GM23338 (cell line): ENCODE measurements around the gene GFPT2. TPM values are rescaled to one million over a fixed set of nuclear protein-coding genes. Genes with fewer than 3 reads are reported as not detected.

Experiments
- ATAC-seq: fragments of 200-7000 bp; cut with Tn5 transposase; 3 replicates; pipeline ENCODE4 v1.9.1; 2020
- DNase-seq: peaks from one replicate; pipeline ENCODE4 v3.0.0-alpha.2; 2015; ENCODE audit warnings: low spot score
- H2AFZ ChIP-seq: fragments of 200-600 bp; sonication (generic); 2 replicates; pipeline ENCODE4 v1.8.0; 2016; ENCODE audit warnings: antibody characterized with exemption, mild to moderate bottlenecking, moderate library complexity
- H3F3A ChIP-seq: fragments of 200-600 bp; sonication (generic); replicated peaks from 2 replicates; pipeline ENCODE4 v1.8.0; 2017; ENCODE audit warnings: antibody characterized with exemption, mixed run types, low read depth
- H3K27ac ChIP-seq: fragments of 200-600 bp; sonication (generic); 2 replicates; pipeline ENCODE4 v1.6.1; 2016; ENCODE audit warnings: low read depth
- H3K27me3 ChIP-seq: fragments of 200-600 bp; sonication (generic); 2 replicates; pipeline ENCODE4 v1.8.0; 2016; ENCODE audit warnings: mild to moderate bottlenecking, mixed run types, moderate library complexity; ENCODE audit not compliant: insufficient read depth
- H3K36me3 ChIP-seq: fragments of 200-600 bp; sonication (generic); 2 replicates; pipeline ENCODE4 v1.8.0; 2016; ENCODE audit warnings: mild to moderate bottlenecking; ENCODE audit not compliant: insufficient read depth
- H3K4me1 ChIP-seq: fragments of 200-600 bp; sonication (generic); 2 replicates; pipeline ENCODE4 v1.8.0; 2016; ENCODE audit warnings: mild to moderate bottlenecking, moderate library complexity; ENCODE audit not compliant: insufficient read depth
- H3K4me2 ChIP-seq: fragments of 200-600 bp; sonication (generic); 2 replicates; pipeline ENCODE4 v1.7.1; 2017; ENCODE audit warnings: mixed run types
- H3K4me3 ChIP-seq: fragments of 200-600 bp; sonication (generic); 2 replicates; pipeline ENCODE4 v1.6.1; 2016; ENCODE audit warnings: mixed run types
- H3K79me2 ChIP-seq: fragments of 200-600 bp; sonication (generic); replicated peaks from 2 replicates; pipeline ENCODE4 v1.8.0; 2017; ENCODE audit warnings: mild to moderate bottlenecking; ENCODE audit not compliant: insufficient read depth
- H3K9me2 ChIP-seq: fragments of 200-600 bp; sonication (generic); 2 replicates; pipeline ENCODE4 v1.8.0; 2017; ENCODE audit not compliant: insufficient read depth
- H4K20me1 ChIP-seq: fragments of 200-600 bp; sonication (generic); replicated peaks from 2 replicates; pipeline ENCODE4 v1.8.0; 2017; ENCODE audit warnings: mild to moderate bottlenecking; ENCODE audit not compliant: insufficient read depth
- H3K27ac Mint-ChIP-seq: 2 replicates; pipeline ENCODE4 v1.8.0; 2020; ENCODE audit warnings: inconsistent platforms, mild to moderate bottlenecking, moderate library complexity, mixed read lengths
- H3K27me3 Mint-ChIP-seq: 3 replicates; pipeline ENCODE4 v1.8.0; 2022; ENCODE audit warnings: low read depth, mild to moderate bottlenecking, moderate library complexity, mixed read lengths, inconsistent platforms; ENCODE audit not compliant: insufficient read depth, poor library complexity
- H3K36me3 Mint-ChIP-seq: 3 replicates; pipeline ENCODE4 v1.8.0; 2021; ENCODE audit warnings: low read depth, mild to moderate bottlenecking, inconsistent platforms, moderate library complexity, mixed read lengths
- H3K4me1 Mint-ChIP-seq: 3 replicates; pipeline ENCODE4 v1.8.0; 2020; ENCODE audit warnings: mild to moderate bottlenecking, inconsistent platforms, mixed read lengths
- H3K4me3 Mint-ChIP-seq: 3 replicates; pipeline ENCODE4 v1.8.0; 2021; ENCODE audit warnings: moderate library complexity, mild to moderate bottlenecking, inconsistent platforms, mixed read lengths
- H3K9me3 Mint-ChIP-seq: 3 replicates; pipeline ENCODE4 v1.8.0; 2020; ENCODE audit warnings: moderate library complexity, mild to moderate bottlenecking, inconsistent platforms, mixed read lengths
- CREB1 ChIP-seq: fragments of 250-450 bp; sonication (Bioruptor Pico); IDR thresholded peaks from 2 replicates; pipeline ENCODE4 v1.5.0; 2020; ENCODE audit warnings: low read depth, mild to moderate bottlenecking, moderate library complexity
- CTCF ChIP-seq, 2 experiments: fragments of 200-600 bp in 1 of 2; sonication (generic) in 1 of 2; conservative IDR thresholded peaks; 2 replicates each; pipeline versions ENCODE4 v1.5.1 to v1.6.1; 2016 to 2017; ENCODE audit warnings: antibody characterized with exemption in 2 of 2, low read depth in 2 of 2, mild to moderate bottlenecking in 2 of 2, moderate library complexity in 1 of 2
- ETS1 ChIP-seq: IDR thresholded peaks from 2 replicates; pipeline ENCODE4 v1.6.1; 2016; ENCODE audit warnings: antibody characterized with exemption
- EZH2 ChIP-seq: fragments of 200-600 bp; sonication (generic); IDR thresholded peaks from one replicate; pipeline ENCODE4 v1.8.0; 2017; ENCODE audit warnings: antibody characterized with exemption, mild to moderate bottlenecking, low read depth; ENCODE audit not compliant: unreplicated experiment
- EZH2phosphoT487 ChIP-seq: fragments of 200-600 bp; sonication (generic); IDR thresholded peaks from one replicate; pipeline ENCODE4 v1.8.1; 2018; ENCODE audit warnings: antibody characterized with exemption; ENCODE audit not compliant: unreplicated experiment
- JUNB ChIP-seq: IDR thresholded peaks from one replicate; pipeline ENCODE4 v1.6.1; 2016; ENCODE audit warnings: antibody characterized with exemption; ENCODE audit not compliant: unreplicated experiment
- NANOG ChIP-seq: IDR thresholded peaks from 2 replicates; pipeline ENCODE4 v1.6.1; 2016; ENCODE audit warnings: antibody characterized with exemption, borderline replicate concordance
- POLR2AphosphoS5 ChIP-seq: IDR thresholded peaks from 2 replicates; pipeline ENCODE4 v1.6.1; 2016; ENCODE audit warnings: antibody characterized with exemption, low read depth
- REST ChIP-seq: IDR thresholded peaks from one replicate; pipeline ENCODE4 v1.6.1; 2018; ENCODE audit warnings: antibody characterized with exemption; ENCODE audit not compliant: unreplicated experiment
- STAT1 ChIP-seq: IDR thresholded peaks from one replicate; pipeline ENCODE4 v1.6.1; 2016; ENCODE audit warnings: antibody characterized with exemption; ENCODE audit not compliant: unreplicated experiment
- ZNF114 ChIP-seq: fragments of 250-450 bp; sonication (Bioruptor Pico); IDR thresholded peaks from 2 replicates; pipeline ENCODE4 v1.5.0; 2020; ENCODE audit warnings: mild to moderate bottlenecking, moderate library complexity
- ZNF331 ChIP-seq: fragments of 250-450 bp; sonication (Bioruptor Pico); IDR thresholded peaks from 2 replicates; pipeline ENCODE4 v1.5.0; 2020; ENCODE audit warnings: low read depth, mild to moderate bottlenecking, moderate library complexity
- ZNF462 ChIP-seq: fragments of 250-450 bp; sonication (Bioruptor Pico); IDR thresholded peaks from 2 replicates; pipeline ENCODE4 v1.5.0; 2020; ENCODE audit warnings: mild to moderate bottlenecking, moderate library complexity
- polyA plus RNA-seq: library from polyadenylated mRNA; unstranded; fragments of >200 nt; fragmentation: Nextera tagmentation; extraction: Ambion mirVana; gene quantifications from 2 replicates; pipeline ENCODE4 v1.2.1, GENCODE V29; 2016
- total RNA-seq: library from RNA; depleted of rRNA; stranded (reverse); fragments of >200 nt; shearing (Covaris generic); gene quantifications from 2 replicates; pipeline ENCODE4 v1.2.3, GENCODE V29; 2014

Gene GFPT2
- total and polyA plus RNA-seq, 2 experiments from 2014 or later = 82.6 to 120 TPM

GRCh38 chr5:180329138-180329435 is 24.0 kb downstream of the GFPT2 start:
- Histone ChIP-seq H2AFZ (no peak overlapping the region), H3F3A (peaks cover 42% of the 10 kb centered on the region), H3K4me2 (no peak overlapping the region), H3K4me1 (peaks cover 17% of the 10 kb centered on the region), H3K79me2 (peaks cover 6% of the 10 kb centered on the region; the same call in 1 of the 2 replicates), H3K4me3 (no peak overlapping the region), H4K20me1 (no peaks in the 10 kb centered on the region), H3K9me2 (no peaks in the 10 kb centered on the region), H3K27ac (peak overlapping the region; percentile 99), H3K36me3 (peaks cover 60% of the 10 kb centered on the region), H3K27me3 (no peaks in the 10 kb centered on the region)
- H3K27ac Mint-ChIP-seq = peak overlapping the region; percentile 73
- H3K36me3 Mint-ChIP-seq = peaks cover 96% of the 10 kb centered on the region
- peaks cover 34% of the 10 kb centered on the region for H3K4me1 Mint-ChIP-seq
- H3K4me3 Mint-ChIP-seq = no peak overlapping the region
- TF ChIP-seq POLR2AphosphoS5 (no peak), CTCF (conservative IDR thresholded peaks at IDR 0.05; ENCODE audit: low read depth in 2 of 2) (no peak), EZH2phosphoT487 (no peak), CREB1 (CRISPR knock-in tag) (no peak), ETS1 (no peak), ZNF331 (CRISPR knock-in tag) (no peak), ZNF114 (CRISPR knock-in tag) (no peak), NANOG (no peak), ZNF462 (CRISPR knock-in tag) (no peak), STAT1 (no peak), JUNB (no peak), EZH2 (no peak), REST (no peak)
- DNase-seq (no peak), ATAC-seq (no peak)
- peaks cover 25% of the 10 kb centered on the region for H3K27me3 Mint-ChIP-seq
- H3K9me3 Mint-ChIP-seq = peaks cover 4% of the 10 kb centered on the region; the same call in 2 of the 3 replicates
